HEK293T (cell line): ENCODE results near the gene ACOXL.

Experiments
- ARNT ChIP-seq: fragments of 450-650 bp; IDR thresholded peaks from 2 replicates; pipeline ENCODE4 v1.6.1; 2017; ENCODE audit warnings: mild to moderate bottlenecking
- BHLHE40 ChIP-seq: fragments of 450-650 bp; IDR thresholded peaks from 2 replicates; pipeline ENCODE4 v1.6.1; 2016; ENCODE audit warnings: mild to moderate bottlenecking, moderate library complexity, borderline replicate concordance
- FOXM1 ChIP-seq: fragments of 450-650 bp; IDR thresholded peaks from 2 replicates; pipeline ENCODE4 v1.6.1; 2017; ENCODE audit warnings: mild to moderate bottlenecking, borderline replicate concordance
- L3MBTL2 ChIP-seq: fragments of 450-650 bp; conservative IDR thresholded peaks from 2 replicates; pipeline ENCODE4 v1.6.1; 2016; ENCODE audit warnings: mild to moderate bottlenecking
- NFRKB ChIP-seq: fragments of 450-650 bp; IDR thresholded peaks from 2 replicates; pipeline ENCODE4 v1.6.1; 2016; ENCODE audit warnings: mild to moderate bottlenecking, moderate library complexity
- PKNOX1 ChIP-seq: fragments of 450-650 bp; IDR thresholded peaks from 2 replicates; pipeline ENCODE4 v1.6.1; 2016
- ZNF384 ChIP-seq: fragments of 450-650 bp; IDR thresholded peaks from 2 replicates; pipeline ENCODE4 v1.6.1; 2016

DNA sequence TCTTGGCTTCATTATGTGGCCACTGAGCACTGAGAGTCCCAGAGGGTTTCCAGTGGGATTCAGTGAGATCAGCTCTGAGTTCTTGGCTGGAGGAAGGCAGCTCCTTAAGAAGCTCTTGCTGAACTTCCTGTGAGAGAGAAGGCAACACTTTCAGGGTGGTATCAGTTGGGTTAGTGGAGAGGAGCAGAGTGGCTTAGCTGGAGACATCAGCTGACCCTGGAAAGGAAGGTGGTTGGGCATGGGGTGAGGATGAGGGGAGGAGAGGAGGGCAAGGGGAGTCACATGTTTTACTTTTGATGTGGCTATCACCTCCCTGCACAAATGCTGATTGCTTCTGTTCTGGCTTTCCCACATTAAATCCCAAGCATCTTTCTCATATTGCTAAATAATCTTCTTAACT lies 95.1 kb downstream of the ACOXL start:
- TF ChIP-seq PKNOX1 (no peak), BHLHE40 (no peak), ZNF384 (no peak), FOXM1 (no peak), ARNT (no peak), L3MBTL2 (no peak), NFRKB (no peak)
